Activated CD8-positive, alpha-beta memory T cell treated with anti-CD3 and anti-CD28 coated beads, Interleukin-2, amount 50 U/mL, for 1 hour (primary cell): ENCODE data around the gene TEX101.
"Not testable (repeated sequence)": the region's sequence is repeated elsewhere in the genome, so short reads cannot be mapped to it uniquely, and the experiment has no call there.

Experiments used
- DNase-seq: peaks from one replicate; pipeline ENCODE4 v3.0.0-alpha.2; 2020; ENCODE audit errors: extremely low read depth

The TEX101 gene, protein sequence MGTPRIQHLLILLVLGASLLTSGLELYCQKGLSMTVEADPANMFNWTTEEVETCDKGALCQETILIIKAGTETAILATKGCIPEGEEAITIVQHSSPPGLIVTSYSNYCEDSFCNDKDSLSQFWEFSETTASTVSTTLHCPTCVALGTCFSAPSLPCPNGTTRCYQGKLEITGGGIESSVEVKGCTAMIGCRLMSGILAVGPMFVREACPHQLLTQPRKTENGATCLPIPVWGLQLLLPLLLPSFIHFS

DNA sequence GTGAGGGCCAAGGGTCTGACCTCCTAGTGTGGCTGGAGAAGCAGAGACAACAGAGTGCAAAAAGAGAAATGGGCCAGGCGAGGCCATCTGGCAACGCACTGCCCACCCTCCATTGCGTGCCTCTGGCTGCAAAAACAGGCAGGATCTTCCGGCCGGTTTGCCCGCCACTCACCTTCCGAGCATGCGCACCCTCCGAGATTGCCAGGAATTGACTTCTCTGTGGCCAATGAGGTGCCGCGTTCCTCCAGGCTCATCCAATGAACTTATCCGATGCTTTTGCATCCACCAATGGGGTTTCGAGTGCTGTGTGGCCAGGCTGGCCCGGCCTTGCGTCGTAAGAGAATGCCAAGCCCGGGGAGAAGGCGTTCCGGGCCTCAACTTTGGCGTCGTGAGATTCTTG is at the start of gene TEX101:
TEX101 (plus strand) TSS at position 337 of the 400 bp plus-strand sequence. CDS start 1,030 bp downstream, outside the sequence.
- no peak for DNase-seq

DNA sequence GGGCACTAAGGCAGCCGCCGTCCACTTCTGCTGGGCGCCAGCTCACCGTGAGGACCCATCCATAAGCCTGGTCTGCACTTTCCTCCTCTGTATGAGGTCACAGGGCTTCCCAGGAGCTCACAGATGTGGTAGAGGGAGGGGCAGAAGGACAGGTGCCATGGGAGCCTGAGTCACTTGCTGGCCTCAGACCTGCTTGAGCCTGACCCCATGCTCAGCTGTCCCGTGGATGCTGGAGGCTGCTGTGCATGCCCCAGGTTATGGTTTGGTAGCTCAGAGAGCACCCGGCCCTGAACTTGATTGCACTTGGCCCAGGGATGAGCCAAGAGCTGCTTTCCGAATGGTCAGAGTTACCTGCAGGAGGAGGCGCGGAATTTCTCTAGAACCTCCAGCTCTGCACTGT is 49.0 kb upstream of the TEX101 start:
- DNase-seq = not testable (repeated sequence)

DNA sequence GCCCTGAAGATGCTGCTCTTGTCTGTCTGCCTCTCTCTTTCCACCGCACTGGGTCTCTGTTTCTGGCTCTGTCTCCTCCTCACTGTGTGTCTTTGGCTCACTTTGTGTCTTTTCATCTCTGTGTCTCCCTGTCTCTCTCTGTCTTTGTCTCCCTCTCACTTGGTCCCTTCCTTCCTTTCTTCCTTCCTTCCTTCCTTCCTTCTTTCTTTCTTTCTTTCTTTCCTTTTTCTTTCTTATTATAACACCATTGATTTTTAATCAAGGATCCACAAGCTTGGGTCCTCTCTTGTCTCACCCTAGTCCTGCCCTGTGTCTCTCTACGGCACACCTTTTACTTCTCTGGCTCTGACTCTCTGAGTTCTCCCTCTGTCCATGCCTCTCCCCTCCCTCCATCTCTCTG is 46.9 kb upstream of the TEX101 start:
- no peak for DNase-seq

DNA sequence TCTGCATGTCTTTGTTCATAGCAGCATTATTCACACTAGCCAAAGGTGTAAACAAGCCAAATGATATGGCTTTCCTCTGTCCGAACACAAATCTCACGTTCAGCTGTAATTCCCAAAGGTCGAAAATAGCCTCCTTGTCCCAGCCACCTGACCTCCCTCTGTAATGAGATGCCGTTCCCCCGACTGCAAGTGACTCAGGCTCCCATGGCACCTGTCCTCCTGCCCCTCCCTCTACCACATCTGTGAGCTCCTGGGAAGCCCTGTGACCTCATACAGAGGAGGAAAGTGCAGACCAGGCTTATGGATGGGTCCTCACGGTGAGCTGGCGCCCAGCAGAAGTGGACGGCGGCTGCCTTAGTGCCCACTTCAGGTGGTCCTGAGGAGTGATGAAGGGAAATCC is 45.8 kb upstream of the TEX101 start:
- not testable (repeated sequence) for DNase-seq

DNA sequence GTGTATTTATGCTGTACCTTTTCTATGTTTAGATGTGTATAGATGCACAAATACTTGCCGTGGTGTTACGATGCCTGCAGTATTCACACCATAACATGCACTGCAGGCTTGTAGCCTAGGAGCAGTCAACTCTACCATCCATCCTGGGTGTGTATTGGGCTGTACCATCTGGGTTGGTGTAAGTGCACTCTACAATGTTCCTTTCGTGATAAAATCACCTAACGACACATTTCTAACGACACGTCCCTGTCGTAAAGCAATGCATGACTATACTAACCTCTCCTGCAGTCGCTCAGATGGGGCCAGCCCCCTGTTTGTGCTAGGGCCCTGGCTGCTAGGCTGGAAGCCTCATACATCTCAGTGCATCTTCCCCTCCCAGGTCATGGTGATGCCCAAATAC is 42.8 kb upstream of the TEX101 start:
- DNase-seq = no peak

DNA sequence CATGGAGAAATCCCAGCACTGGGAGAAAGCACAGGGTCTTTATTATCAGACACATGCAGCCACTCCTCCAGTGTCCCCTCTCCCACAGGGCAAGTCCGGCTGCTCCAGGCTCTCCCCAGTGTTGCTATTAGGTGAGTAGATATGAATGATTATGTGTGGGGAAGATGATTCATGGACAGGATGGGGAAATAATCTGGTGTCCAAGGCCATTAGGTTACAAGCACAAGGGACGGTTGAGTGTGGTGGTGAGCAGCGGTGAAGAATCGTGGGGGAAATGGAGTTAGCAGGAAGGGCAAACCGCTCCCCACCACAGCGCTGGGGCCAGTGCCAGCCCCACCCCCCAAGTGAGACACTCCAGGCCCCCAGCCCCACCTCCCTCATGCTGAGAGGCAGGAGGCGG is 42.2 kb upstream of the TEX101 start:
- DNase-seq = no peak

DNA sequence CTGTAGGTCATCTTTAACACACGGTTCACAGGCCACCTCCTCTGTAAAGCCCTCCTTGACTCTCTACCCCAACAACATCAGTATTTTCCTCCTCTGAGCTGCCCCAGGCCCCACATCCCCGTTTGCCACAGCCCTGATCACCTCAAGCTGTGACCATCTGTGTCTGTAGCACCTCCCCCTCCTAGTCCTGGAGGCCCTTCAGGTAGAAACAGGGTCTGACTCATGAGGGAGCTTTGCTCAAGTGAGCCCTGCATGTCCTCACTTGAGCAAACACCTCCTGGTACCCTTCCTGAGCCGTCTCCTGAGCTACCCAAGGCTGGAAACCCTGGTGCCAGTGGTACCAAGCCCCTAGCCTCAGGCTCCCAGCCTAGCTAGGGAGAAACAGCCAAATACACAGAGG is 37.1 kb upstream of the TEX101 start:
- not testable (repeated sequence) for DNase-seq

DNA sequence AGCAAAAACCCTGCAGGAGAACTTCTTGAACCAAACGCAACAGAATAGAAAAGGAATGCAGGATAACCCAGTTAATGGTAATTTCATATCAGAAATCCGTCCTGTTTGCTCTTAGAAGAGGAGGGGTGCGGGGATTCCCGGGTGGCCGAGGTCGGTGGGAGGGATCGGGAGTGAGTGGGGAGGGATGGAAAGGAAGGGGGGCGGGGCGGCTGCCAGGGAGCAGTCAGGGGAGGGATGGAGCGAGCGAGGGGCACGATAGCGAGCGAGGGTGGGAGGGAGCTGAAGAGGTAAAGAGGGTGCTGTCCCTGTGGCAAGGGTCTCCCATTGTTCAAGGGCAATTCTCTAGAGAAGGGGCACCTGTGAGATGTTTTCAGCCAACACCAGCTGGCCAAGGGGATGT is 34.7 kb upstream of the TEX101 start:
- DNase-seq = no peak

DNA sequence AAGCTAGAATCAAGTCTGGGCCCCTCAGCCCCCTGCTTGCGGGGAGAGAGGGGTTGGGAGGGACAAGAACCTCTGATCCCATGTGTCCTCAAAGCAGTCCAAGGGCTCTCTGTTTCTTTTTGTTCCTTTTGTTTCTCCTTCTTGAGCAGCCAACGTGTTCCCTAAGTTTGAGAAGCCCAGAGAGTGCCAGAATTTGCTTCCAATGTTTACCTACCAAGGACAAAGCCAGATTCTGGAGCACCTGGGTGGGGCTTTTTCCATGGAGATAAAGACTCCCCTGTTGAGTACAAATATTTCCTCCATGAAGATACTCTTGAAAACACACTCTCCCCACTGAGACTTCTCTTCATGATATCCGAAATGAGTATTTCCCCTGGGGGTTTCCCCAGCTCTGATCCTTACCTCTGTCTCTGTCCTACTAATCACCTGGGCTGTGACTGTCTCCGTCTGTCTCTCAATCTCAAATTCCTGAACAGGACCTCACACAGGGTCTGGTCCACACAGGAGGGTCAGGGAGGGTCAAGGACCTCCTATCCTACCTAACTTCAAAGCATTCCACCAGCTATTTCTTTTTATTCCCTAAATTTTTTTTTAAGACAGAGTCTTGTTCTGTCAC is 33.8 kb upstream of the TEX101 start:
- DNase-seq = no peak

DNA sequence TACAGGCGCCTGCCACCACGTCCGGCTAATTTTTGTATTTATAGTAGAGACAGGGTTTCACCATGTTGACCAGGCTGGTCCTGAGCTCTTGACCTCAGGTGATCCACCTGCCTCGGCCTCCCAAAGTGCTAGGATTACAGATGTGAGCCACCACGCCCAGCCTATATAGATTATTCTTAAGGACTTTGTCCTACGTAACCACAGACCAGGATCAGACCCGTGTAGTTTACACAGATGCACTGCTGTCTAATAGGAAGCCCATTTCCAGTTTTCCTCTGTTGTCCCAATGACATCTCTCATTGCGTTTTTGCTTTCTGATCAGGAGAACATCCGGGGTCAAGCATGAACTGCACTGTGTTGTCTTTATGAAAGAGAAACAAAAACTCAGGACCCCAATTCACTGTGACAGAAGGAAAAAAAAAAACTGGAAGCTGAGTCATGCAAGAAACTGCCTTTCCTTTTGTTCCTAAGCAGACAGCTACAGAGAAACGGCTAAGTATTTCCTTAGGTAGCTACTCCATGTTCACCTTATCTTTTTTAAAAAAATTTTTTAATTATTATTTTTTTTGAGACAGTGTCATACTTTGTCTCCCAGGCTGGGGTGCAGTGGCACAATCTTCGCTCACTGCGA is 32.0 kb upstream of the TEX101 start:
- DNase-seq = not testable (repeated sequence)

DNA sequence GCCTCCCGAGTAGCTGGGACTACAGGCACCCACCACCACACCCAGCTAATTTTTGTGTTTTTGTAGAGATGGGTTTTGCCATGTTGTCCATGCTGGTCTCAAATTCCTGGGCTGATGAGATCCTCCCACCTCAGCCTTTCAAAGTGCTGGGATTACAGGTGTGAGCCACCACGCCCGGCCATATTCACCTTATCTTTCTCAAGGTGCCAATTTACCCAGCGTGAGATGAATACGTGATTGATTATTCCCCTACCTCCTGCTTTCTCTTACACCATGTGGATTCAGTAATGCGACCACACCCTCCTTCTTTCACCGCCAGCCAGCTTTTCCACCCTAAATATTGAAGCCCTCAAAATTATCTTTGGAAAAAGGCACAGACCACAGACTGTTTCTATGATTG is 31.4 kb upstream of the TEX101 start:
- not testable (repeated sequence) for DNase-seq

DNA sequence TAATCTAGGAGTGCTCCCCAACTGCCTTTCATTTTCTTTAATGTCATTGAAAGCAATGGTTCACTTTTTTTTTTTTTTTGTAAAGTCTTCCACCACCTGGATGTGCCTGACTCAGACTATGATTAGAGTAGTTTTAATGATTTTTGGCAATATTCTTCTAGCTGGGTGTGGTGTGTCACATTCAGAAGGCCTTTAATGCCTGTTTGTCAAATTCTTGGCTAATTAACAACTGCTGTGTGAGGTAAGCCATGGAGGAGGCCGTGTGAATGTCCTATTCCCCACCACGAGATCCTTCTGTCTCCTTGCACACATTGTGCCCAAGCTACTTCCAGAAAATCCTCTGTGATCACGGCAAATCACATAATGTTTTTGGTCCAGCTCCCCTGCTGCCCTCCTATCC is 30.9 kb upstream of the TEX101 start:
- not testable (repeated sequence) for DNase-seq

DNA sequence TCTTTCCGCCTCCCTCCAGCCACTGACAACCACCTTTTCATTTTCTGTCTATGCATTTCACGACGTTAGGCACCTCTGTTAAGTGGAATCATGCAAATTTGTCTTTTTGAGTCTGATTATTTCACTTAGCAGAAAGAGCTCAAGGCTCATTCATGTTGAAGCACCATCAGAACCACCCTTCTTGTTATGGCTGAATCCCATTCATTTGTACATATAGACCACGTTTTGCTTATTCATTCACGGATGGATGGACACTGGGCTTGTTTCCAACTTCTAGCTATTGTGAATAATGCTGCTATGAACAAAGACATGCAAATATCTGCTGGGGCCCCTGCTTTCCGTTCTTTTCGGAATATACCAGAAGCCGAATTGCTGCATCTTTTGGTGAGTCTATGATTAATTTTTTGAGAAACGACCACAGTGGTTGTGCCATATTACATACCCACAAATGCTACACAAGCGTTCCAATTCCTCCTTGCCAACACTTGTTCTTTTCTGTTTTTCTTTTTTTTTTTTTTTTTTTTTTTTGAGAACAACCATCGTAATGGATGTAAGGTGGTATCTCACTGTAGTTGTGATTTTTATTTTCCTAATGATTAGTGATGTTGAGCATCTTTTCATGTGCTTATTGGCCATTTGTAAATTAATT is 23.7 kb upstream of the TEX101 start:
- DNase-seq = not testable (repeated sequence)

DNA sequence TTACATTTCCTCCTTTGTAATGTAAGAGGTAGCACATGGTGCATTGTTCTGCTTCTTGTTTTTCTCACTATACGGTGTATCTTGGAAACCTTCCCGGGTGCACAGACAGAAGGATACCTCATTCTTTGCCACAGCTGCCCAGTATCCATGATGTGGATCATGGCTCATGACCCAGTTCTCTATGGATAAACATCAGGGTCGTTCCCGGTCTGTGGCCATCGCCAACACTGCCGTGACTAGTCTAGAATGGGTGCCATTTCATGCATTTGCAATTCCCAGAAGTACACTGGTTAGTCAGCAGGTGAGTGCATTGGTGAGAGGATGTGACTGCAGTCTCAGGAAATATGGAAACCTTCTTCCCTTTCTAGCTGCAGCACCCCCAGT is 23.1 kb upstream of the TEX101 start:
- DNase-seq = not testable (repeated sequence)

DNA sequence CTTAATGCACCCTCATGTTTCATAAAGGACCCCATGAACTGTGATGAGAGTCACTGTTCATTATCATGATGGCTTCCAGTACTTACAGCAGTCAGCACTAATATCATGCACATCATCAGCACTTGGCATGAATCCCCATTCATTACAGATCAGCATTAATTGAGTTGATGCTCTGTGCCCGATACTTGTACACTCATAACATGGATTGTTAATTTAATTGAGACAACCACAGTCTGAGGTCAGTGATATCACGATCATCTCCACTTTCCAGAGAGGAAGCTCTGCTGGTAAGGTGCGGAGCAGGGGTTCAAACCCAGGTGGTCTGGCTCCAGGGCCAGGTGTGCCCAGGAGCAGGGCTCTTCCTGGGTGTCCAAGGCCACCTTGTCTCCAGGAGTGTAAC is 21.2 kb upstream of the TEX101 start:
- not testable (repeated sequence) for DNase-seq

DNA sequence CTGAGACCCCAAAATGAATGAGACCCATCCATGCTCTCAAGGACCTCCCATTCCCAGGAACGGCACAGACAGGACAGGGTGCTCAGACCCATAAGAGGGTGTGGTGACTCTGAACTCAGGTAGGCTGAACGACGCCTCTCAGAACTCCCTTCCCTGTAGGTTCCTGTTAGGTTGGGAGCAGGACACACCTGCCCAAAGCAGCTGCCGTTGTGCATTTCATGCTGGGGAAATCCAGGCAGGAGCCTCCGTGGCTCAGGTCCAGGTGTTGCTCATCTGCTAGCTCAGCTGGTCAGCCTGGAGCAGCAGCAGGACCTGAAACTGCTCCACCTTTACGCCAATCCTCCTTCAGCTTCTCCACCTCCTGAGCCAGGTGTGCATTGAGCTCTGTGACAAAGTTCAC is 19.1 kb upstream of the TEX101 start:
- DNase-seq = no peak

DNA sequence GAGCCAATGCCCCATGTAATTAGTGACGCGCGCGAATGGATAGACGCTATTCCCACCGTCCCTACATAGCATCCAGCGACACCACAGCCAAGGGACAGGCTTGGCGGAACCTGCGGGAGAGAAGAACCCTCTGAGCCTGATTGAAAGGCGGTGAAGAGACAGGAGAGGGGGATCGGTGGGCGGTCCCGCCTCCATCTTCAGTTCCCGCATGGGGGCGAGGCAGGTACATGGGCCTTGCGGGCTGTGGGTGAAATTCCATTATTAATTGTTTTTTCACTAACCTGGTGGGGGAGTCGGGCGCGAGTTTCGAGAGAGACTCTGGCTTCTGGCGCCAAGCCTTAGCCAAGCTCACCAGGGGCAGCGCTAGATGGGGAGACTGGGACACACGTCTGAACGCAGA is 8.4 kb upstream of the TEX101 start:
- no peak for DNase-seq

DNA sequence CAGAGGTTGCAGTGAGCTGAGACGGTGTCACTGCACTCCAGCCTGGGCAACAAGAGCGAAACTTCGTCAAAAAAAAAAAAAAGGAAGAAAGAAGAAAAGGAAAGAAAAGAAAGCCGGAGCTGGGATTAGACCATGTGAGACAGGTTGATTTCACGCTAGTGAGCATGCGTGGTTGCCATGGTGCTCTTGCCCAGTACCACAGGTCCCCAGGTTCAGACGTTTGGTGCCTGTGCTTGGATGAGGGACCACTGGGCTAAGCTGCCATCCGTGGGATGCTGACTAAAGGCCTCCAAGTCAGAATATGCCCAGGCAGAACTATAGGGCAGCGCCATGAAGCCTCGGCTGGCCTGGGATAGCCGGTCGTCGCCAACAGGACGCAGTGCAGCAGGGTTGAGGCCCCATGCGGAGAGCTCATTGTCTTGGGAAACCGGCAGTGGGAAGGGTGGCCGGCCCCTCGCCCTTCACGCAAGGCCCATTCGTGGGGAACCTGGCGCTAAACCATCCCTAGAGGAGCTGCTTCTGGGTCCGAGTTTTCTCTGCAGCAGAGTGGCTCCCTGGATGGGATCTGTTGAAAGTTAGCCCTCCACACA is 7.2 kb upstream of the TEX101 start:
- DNase-seq = no peak

DNA sequence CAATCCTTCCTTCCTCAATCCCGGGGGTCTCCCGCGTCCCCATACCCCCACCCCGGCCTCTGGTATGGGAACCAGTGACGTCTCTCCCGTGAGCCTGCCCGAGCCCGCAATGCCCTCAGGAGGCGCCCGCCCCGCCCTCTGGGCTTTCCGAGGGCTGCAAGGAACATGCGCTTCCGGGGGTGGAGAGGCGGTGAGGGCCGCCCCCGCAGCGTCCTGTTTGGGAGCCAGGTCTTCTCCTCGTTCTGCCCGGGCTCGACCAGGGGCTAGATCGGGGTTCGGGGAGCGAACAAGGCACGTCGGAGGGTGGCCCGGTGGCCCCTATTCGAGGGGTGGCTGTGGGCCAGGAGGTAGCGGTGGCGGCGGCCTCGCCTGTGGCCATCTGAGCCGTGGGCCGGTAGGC is 6.6 kb upstream of the TEX101 start:
- no peak for DNase-seq

DNA sequence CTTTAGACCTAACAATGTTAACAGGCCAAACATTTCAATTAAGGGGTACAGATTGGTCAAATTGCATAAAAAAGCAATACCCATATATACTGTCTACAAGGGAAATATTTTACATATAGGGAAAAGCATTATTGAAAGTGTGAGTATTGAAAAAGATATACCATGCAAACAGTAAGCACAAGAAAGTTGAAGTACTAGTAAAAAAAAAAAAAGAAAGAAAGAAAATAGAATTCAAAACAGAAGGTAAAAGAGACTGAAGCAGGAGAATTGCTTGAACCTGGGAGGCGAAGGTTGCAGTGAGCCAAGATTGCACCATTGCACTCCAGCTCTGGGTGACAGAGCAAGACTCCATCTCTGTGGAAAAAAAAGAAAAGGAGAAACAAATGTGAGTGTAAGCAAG is 5.3 kb upstream of the TEX101 start:
- no peak for DNase-seq

DNA sequence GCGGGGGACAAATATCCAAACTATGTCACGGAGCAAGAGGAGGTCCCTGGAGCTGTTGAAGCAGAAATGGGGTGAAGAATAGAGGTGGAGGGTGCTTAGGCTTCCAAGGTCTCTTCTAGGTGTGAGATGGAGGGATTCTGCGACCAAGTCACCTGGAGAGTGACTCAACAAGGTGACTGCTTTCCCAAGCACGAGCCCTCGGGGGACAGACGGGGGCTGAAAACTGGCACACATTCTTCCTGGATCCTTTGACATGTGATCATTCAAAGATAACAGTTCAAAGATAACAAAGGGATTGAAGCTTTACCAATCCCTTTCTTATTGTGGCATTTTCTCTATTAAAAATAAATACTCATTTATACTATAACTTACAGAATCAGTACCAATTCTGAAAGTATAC is 2.2 kb upstream of the TEX101 start:
- no peak for DNase-seq

DNA sequence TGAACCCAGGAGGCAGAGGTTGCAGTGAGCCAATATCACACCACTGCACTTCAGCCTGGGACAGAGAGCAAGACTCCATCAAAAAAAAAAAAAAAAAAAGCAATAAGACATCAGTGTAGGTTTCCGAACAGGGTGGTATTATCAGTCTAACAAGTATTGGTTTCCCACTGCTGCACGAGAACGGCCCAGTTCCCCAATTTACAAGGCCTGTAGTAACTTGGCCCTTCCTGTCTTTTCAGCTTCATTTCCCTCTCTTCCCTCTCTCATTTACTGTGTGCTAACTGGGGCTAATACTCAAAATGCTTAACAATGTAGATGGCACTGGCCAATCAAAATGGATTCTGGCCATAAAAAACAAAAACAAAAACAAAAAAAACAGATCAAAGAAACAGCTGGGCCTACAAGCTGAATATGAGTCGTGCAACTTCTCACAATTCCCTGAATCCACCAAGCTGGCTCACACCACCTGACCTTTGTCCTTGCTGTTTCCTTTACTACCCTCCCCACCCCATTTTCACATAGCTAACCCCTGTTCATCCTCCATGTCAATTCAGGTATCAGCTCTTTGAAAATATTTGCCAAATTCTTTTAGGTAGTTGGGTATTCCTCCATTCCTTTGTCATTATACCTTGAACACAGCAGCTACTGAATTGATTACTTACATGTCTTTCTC is 2.4 kb downstream of the TEX101 start:
- DNase-seq = no peak
